ENCODE results near the gene TSHR.

Gene TSHR

GRCh38 chr14:81087230-81087629 is 131.8 kb downstream of the TSHR start:
- TF ChIP-seq CTCF (IDR thresholded peaks at IDR 0.05; ENCODE audit: insufficient read depth, low read length, poor library complexity, severe bottlenecking), result no peak
- no peak for DNase-seq (ENCODE audit: extremely low read depth, insufficient read length)
- Histone ChIP-seq H3K27me3 (replicated peaks; ENCODE audit: control insufficient read depth, insufficient read depth, low read length) (no peaks in the 10 kb centered on the region), H3K4me3 (replicated peaks; ENCODE audit: low read depth, low read length) (no peak overlapping the region), H3K36me3 (ENCODE audit: control insufficient read depth, insufficient read depth, low read length) (no peaks in the 10 kb centered on the region)

GRCh38 chr14:81091139-81091538 is 135.7 kb downstream of the TSHR start:
- Histone ChIP-seq H3K27me3 (replicated peaks; ENCODE audit: control insufficient read depth, insufficient read depth, low read length) (no peaks in the 10 kb centered on the region), H3K36me3 (ENCODE audit: control insufficient read depth, insufficient read depth, low read length) (no peaks in the 10 kb centered on the region), H3K4me3 (replicated peaks; ENCODE audit: low read depth, low read length) (no peak overlapping the region)
- no peak for DNase-seq (ENCODE audit: extremely low read depth, insufficient read length)
- no peak for TF ChIP-seq CTCF (IDR thresholded peaks at IDR 0.05; ENCODE audit: insufficient read depth, low read length, poor library complexity, severe bottlenecking)

GRCh38 chr14:81091660-81092059 is 136.2 kb downstream of the TSHR start:
- H3K27me3 ChIP-seq (replicated peaks; ENCODE audit: control insufficient read depth, insufficient read depth, low read length), result no peaks in the 10 kb centered on the region

GRCh38 chr14:81093651-81094050 is 138.2 kb downstream of the TSHR start:
- TF ChIP-seq CTCF (IDR thresholded peaks at IDR 0.05; ENCODE audit: insufficient read depth, low read length, poor library complexity, severe bottlenecking), result no peak
- no peaks in the 10 kb centered on the region for H3K36me3 ChIP-seq (ENCODE audit: control insufficient read depth, insufficient read depth, low read length)
- DNase-seq (ENCODE audit: extremely low read depth, insufficient read length), result no peak
- H3K27me3 ChIP-seq (replicated peaks; ENCODE audit: control insufficient read depth, insufficient read depth, low read length), result no peaks in the 10 kb centered on the region
- H3K4me3 ChIP-seq (replicated peaks; ENCODE audit: low read depth, low read length), result no peak overlapping the region

More at GRCh38 chr14:81091660-81092059, 136.2 kb downstream of the TSHR start:
- DNase-seq (ENCODE audit: extremely low read depth, insufficient read length), result no peak
- H3K36me3 ChIP-seq (ENCODE audit: control insufficient read depth, insufficient read depth, low read length), result no peaks in the 10 kb centered on the region
- H3K4me3 ChIP-seq (replicated peaks; ENCODE audit: low read depth, low read length), result no peak overlapping the region
- TF ChIP-seq CTCF (IDR thresholded peaks at IDR 0.05; ENCODE audit: insufficient read depth, low read length, poor library complexity, severe bottlenecking), result no peak

GRCh38 chr14:81095539-81095938 is 140.1 kb downstream of the TSHR start:
- Histone ChIP-seq H3K4me3 (replicated peaks; ENCODE audit: low read depth, low read length) (no peak overlapping the region), H3K27me3 (replicated peaks; ENCODE audit: control insufficient read depth, insufficient read depth, low read length) (no peaks in the 10 kb centered on the region), H3K36me3 (ENCODE audit: control insufficient read depth, insufficient read depth, low read length) (no peaks in the 10 kb centered on the region)
- no peak for TF ChIP-seq CTCF (IDR thresholded peaks at IDR 0.05; ENCODE audit: insufficient read depth, low read length, poor library complexity, severe bottlenecking)
- no peak for DNase-seq (ENCODE audit: extremely low read depth, insufficient read length)

- no peak overlapping the region for H3K4me3 ChIP-seq (replicated peaks; ENCODE audit: low read depth, low read length)
- H3K36me3 ChIP-seq (ENCODE audit: control insufficient read depth, insufficient read depth, low read length), result no peaks in the 10 kb centered on the region
- H3K27me3 ChIP-seq (replicated peaks; ENCODE audit: control insufficient read depth, insufficient read depth, low read length), result no peaks in the 10 kb centered on the region
- no peak for TF ChIP-seq CTCF (IDR thresholded peaks at IDR 0.05; ENCODE audit: insufficient read depth, low read length, poor library complexity, severe bottlenecking)
- no peak for DNase-seq (ENCODE audit: extremely low read depth, insufficient read length)
These were observed 141.2 kb downstream of the TSHR start for GRCh38 chr14:81096656-81097055.
